22Rv1 (cell line): ENCODE data around the gene ASB3.

Source experiments
- ZFX ChIP-seq: fragments of 450-650 bp; IDR thresholded peaks from 2 replicates; pipeline ENCODE4 v1.6.1; 2017; ENCODE audit warnings: antibody characterized with exemption, borderline replicate concordance
- TF ChIP-seq, protein P1 (sequence below): fragments of 450-650 bp; IDR thresholded peaks from 2 replicates; pipeline ENCODE4 v1.5.1; 2017; ENCODE audit warnings: mild to moderate bottlenecking

DNA sequence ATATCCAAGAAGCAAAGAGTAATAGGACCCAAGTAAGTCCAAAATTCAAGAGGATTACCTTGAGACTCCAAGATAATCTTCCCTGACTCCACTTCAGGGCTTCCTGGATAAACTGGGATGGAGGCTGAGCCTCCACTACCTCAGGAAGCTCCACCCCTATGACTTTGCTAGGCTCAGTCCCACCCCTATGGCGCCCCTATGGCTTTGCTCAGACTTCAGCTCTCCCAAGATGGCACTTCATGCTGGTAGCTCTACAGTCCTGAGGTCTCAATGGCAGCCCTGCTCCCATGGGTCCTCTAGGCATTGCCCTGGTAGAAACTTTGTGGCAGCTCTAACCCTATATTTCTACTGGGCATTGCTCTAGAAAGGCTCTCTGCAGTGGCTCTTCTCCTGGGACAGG lies 89.1 kb downstream of the ASB3 start:
- TF ChIP-seq, protein P1, sequence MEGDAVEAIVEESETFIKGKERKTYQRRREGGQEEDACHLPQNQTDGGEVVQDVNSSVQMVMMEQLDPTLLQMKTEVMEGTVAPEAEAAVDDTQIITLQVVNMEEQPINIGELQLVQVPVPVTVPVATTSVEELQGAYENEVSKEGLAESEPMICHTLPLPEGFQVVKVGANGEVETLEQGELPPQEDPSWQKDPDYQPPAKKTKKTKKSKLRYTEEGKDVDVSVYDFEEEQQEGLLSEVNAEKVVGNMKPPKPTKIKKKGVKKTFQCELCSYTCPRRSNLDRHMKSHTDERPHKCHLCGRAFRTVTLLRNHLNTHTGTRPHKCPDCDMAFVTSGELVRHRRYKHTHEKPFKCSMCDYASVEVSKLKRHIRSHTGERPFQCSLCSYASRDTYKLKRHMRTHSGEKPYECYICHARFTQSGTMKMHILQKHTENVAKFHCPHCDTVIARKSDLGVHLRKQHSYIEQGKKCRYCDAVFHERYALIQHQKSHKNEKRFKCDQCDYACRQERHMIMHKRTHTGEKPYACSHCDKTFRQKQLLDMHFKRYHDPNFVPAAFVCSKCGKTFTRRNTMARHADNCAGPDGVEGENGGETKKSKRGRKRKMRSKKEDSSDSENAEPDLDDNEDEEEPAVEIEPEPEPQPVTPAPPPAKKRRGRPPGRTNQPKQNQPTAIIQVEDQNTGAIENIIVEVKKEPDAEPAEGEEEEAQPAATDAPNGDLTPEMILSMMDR = no peak
- TF ChIP-seq ZFX = no peak
